Measurements from ENCODE around the gene RSRP1. TPM values are rescaled to one million over a fixed set of nuclear protein-coding genes. Genes with fewer than 3 reads are reported as not detected.

RSRP1 gene
- total and polyA plus RNA-seq, 2 of the 8 experiments (the other 6 are each of a cell fraction or from before 2014, with no cell fraction given), result 32.9 to 59.4 TPM

GRCh38 chr1:25198663-25199252, 48.5 kb downstream of the RSRP1 start:
- DNase-seq (ENCODE audit: low read depth in 1 of 2, low spot score in 2 of 2) (no peak), FAIRE-seq (no peak)
- Histone ChIP-seq H3K27me3 (replicated peaks in 1 of 4; ENCODE audit: control insufficient read depth in 3 of 4, extremely low read depth in 1 of 4, insufficient read depth in 3 of 4, low read length in 3 of 4) (no peaks in the 10 kb centered on the region), H2BK5ac (ENCODE audit: low read depth, low read length) (no peak overlapping the region), H3K9me3 (ENCODE audit: insufficient read depth in 2 of 2, low read depth in 1 of 2, low read length in 1 of 2) (no peaks in the 10 kb centered on the region), H3K4ac (replicated peaks; ENCODE audit: insufficient read length, low read depth, low read length) (no peak overlapping the region), H3K4me2 (ENCODE audit: insufficient read depth in 1 of 2, low read depth in 2 of 2, low read length in 2 of 2) (no peak overlapping the region), H3K4me3 (ENCODE audit: extremely low read depth in 1 of 4, insufficient read depth in 2 of 4, low read depth in 3 of 4, low read length in 4 of 4) (no peak overlapping the region), H3K14ac (ENCODE audit: insufficient read length) (no peak overlapping the region), H3K9ac (replicated peaks in 1 of 4; ENCODE audit: extremely low read depth in 1 of 4, low read depth in 3 of 4, low read length in 3 of 4) (no peak overlapping the region), H3K18ac (ENCODE audit: extremely low read depth, low read length) (no peak overlapping the region), H2BK20ac (ENCODE audit: low read length) (no peak overlapping the region), H3K23ac (ENCODE audit: insufficient read length) (no peak overlapping the region), H2BK15ac (ENCODE audit: low read length) (no peak overlapping the region), H4K91ac (replicated peaks; ENCODE audit: insufficient read length, low read length) (no peak overlapping the region), H3K56ac (replicated peaks; ENCODE audit: insufficient read length, low read depth, low read length) (no peak overlapping the region), H3K79me2 (ENCODE audit: control insufficient read depth in 1 of 2, insufficient read depth in 2 of 2, low read length in 2 of 2) (no peaks in the 10 kb centered on the region), H4K8ac (ENCODE audit: extremely low read depth, insufficient read depth, low read length) (peak overlapping the region; percentile 46), H2AFZ (ENCODE audit: low read length) (no peak overlapping the region), H4K5ac (ENCODE audit: insufficient read length, low read depth, low read length) (no peak overlapping the region), H2BK12ac (ENCODE audit: low read depth, low read length) (no peak overlapping the region), H4K20me1 (replicated peaks in 1 of 2; ENCODE audit: control insufficient read depth in 1 of 2, insufficient read depth in 2 of 2, low read length in 2 of 2) (peaks cover 0 to 2% of the 10 kb centered on the region in 2 experiments), H3K79me1 (ENCODE audit: low read depth, low read length) (no peaks in the 10 kb centered on the region), H3K4me1 (replicated peaks in 1 of 4; ENCODE audit: control insufficient read depth in 3 of 4, insufficient read depth in 4 of 4, low read length in 3 of 4) (peaks cover 0 to 5% (median 2%) of the 10 kb centered on the region in 4 experiments; a peak in 2 of 7 replicates), H3K27ac (ENCODE audit: low read depth, low read length) (no peak overlapping the region), H3K36me3 (ENCODE audit: control insufficient read depth in 2 of 4, insufficient read depth in 4 of 4, low read length in 3 of 4) (no peaks in the 10 kb centered on the region), H2BK120ac (replicated peaks; ENCODE audit: low read depth, low read length) (no peak overlapping the region), H3K23me2 (ENCODE audit: low read depth, low read length) (peaks cover 4% of the 10 kb centered on the region; the same call in 1 of the 2 replicates), H2AK5ac (ENCODE audit: low read depth, low read length) (no peak overlapping the region)
- WGBS, 2 experiments (ENCODE audit: extremely low coverage in 1 of 2, insufficient coverage in 1 of 2, insufficient read length in 1 of 2, insufficient replicate concordance in 2 of 2, low coverage in 1 of 2, low lambda C conversion rate in 2 of 2, missing lambda C conversion rate in 1 of 2), result 87% methylated on average over 20 of the region's 20 CpGs; no CpG with 5 or more reads in 1 of the 2 experiments
- CTCF ChIA-PET (ENCODE audit: partially characterized antibody), result interaction anchor here (0.6 to 1.9 kb wide), 6 partner anchors 8 to 778 kb away, joined by 3 to 6 read pairs (median 3); no protein-coding TSS in a partner anchor
- TF ChIP-seq CTCF (IDR thresholded peaks at IDR 0.05; ENCODE audit: control extremely low read depth in 1 of 3, insufficient read depth in 1 of 3, low read depth in 1 of 3, low read length in 3 of 3), result 0 out of 4 replicates have a peak, but pooled peaks of 1 of the 3 experiments have one; percentile 5
- no peak for TF ChIP-seq SP1 (IDR thresholded peaks at IDR 0.05; ENCODE audit: low read depth, low read length)
- POLR2A ChIA-PET (ENCODE audit: partially characterized antibody), result interaction anchor here (1.9 kb wide), 1 partner anchor 34 kb away, joined by 4 read pairs; the partner anchor contains the start of gene SYF2
